ENCODE results near the gene USP15.
"Not testable (repeated sequence)": the region's sequence is repeated elsewhere in the genome, so short reads cannot be mapped to it uniquely, and the experiment has no call there.

USP15 gene

DNA sequence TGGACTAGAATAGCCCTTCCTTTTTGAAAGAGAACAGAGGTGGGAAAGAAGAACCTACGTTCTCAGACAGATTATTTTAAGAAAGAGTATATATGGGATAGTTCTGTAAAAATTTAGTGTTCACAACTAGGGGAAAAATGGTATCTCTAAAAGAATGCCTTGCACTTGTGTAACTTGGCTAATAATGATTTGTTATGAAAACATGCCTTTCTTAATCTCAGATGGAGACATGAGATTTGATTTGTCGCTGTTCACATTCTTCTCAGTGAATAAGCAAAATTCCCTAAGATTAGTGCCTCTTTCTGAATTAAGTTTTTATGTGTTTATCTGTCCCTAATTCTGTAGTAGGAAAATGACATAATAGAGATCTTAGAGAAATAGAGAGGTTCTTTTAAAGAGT lies 100.8 kb downstream of the USP15 start:
- no peaks in the 10 kb centered on the region for H3K36me3 ChIP-seq (ENCODE audit: control insufficient read depth, low read depth, low read length)
- no peaks in the 10 kb centered on the region for H3K9me3 ChIP-seq (ENCODE audit: control insufficient read depth, low read depth, low read length)
- H3K4me3 ChIP-seq (ENCODE audit: low read length): no peak overlapping the region
- H3K9ac ChIP-seq (ENCODE audit: low read length): no peak overlapping the region
- no peaks in the 10 kb centered on the region for H3K27me3 ChIP-seq (ENCODE audit: control insufficient read depth, insufficient read depth, low read length)
- no peak overlapping the region for H3K27ac ChIP-seq (ENCODE audit: low read length)
- no peaks in the 10 kb centered on the region for H3K4me1 ChIP-seq (ENCODE audit: control insufficient read depth, low read depth, low read length)

DNA sequence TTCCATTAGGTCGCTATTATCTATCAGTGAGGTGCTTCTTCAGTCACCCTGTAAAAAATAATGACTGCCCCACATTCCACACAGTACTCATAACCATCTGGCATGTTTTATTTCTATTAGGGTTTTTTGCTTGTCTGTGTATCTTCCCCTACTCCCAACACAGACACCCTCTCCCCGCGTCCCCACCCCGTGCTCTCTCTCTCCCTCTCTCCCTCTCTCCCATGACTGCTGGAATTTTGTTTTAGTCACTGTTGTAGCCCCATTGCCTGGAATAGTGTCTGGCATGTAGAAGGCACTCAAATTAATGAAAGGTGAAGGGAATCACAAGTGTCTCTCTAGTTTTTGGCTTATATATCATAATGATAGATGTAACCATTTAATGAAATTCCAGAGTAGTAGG lies 103.3 kb downstream of the USP15 start:
- Histone ChIP-seq H3K4me3 (ENCODE audit: low read length) (no peak overlapping the region), H3K36me3 (ENCODE audit: control insufficient read depth, low read depth, low read length) (no peaks in the 10 kb centered on the region), H3K4me1 (ENCODE audit: control insufficient read depth, low read depth, low read length) (no peaks in the 10 kb centered on the region)

DNA sequence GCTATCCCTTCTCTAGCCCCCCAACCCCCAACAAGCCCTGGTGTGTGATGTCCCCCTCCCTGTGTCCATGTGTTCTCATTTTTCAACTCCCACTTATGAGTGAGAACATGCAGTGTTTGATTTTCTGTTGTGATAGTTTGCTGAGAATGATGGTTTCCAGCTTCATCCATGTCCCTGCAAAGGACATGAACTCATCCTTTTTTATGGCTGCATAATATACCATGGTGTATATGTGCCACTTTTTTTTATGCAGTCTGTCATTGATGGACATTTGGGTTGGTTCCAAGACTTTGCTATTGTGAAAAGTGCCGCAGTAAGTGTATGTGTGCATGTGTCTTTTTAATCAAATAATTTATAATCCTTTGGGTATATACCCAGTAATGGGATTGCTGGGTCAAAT lies 104.5 kb downstream of the USP15 start:
- H3K4me1 ChIP-seq (ENCODE audit: control insufficient read depth, low read depth, low read length); H3K4me3 ChIP-seq (ENCODE audit: low read length); H3K36me3 ChIP-seq (ENCODE audit: control insufficient read depth, low read depth, low read length); H3K27me3 ChIP-seq (ENCODE audit: control insufficient read depth, insufficient read depth, low read length); H3K9ac ChIP-seq (ENCODE audit: low read length); H3K9me3 ChIP-seq (ENCODE audit: control insufficient read depth, low read depth, low read length); H3K27ac ChIP-seq (ENCODE audit: low read length): not testable (repeated sequence)

More for the DNA sequence above, 103.3 kb downstream of the USP15 start:
- H3K9me3 ChIP-seq (ENCODE audit: control insufficient read depth, low read depth, low read length): no peaks in the 10 kb centered on the region
- no peak overlapping the region for H3K27ac ChIP-seq (ENCODE audit: low read length)
- H3K9ac ChIP-seq (ENCODE audit: low read length): no peak overlapping the region
- no peaks in the 10 kb centered on the region for H3K27me3 ChIP-seq (ENCODE audit: control insufficient read depth, insufficient read depth, low read length)

- H3K9ac ChIP-seq (ENCODE audit: low read length); H3K9me3 ChIP-seq (ENCODE audit: control insufficient read depth, low read depth, low read length); H3K36me3 ChIP-seq (ENCODE audit: control insufficient read depth, low read depth, low read length); H3K27ac ChIP-seq (ENCODE audit: low read length); H3K4me1 ChIP-seq (ENCODE audit: control insufficient read depth, low read depth, low read length); H3K27me3 ChIP-seq (ENCODE audit: control insufficient read depth, insufficient read depth, low read length); H3K4me3 ChIP-seq (ENCODE audit: low read length): not testable (repeated sequence)
Observed at GRCh38 chr12:62365846-62366245, 105.6 kb downstream of the USP15 start.

DNA sequence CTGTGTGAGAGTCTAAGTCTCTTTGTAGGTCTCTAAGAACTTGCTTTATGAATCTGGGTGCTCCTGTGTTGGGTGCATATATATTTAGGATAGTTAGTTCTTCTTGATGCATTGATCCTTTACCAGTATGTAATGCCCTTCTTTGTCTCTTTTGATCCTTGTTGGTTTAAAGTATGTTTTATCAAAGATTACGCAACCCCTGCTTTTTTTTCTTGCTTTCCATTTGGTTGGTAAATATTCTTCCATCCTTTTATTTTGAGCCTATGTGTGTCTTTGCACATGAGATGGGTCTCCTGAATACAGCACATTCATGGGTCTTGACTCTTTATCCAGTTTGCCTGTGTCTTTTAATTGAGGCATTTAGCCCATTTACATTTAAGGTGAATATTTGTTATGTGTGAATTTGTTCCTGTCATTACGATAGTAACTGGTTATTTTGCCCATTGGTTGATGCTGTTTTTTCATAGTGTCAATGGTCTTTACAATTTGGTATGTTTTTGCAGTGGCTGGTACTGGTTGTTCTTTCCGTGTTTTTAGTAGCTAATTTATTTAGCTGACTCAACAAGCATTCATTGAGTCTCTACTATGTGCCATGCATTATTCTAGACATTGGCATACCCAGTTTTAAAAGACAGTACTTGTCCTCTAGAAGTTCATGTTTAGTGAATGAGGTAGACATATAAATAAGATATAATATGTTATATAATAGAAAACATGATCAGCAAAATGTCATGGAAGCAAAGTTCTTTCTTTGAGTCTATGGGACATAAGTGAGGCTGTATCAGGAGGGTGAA lies 108.4 kb downstream of the USP15 start:
- H3K27me3 ChIP-seq (ENCODE audit: control insufficient read depth, insufficient read depth, low read length); H3K36me3 ChIP-seq (ENCODE audit: control insufficient read depth, low read depth, low read length); H3K27ac ChIP-seq (ENCODE audit: low read length); H3K9ac ChIP-seq (ENCODE audit: low read length); H3K9me3 ChIP-seq (ENCODE audit: control insufficient read depth, low read depth, low read length); H3K4me3 ChIP-seq (ENCODE audit: low read length); H3K4me1 ChIP-seq (ENCODE audit: control insufficient read depth, low read depth, low read length): not testable (repeated sequence)

DNA sequence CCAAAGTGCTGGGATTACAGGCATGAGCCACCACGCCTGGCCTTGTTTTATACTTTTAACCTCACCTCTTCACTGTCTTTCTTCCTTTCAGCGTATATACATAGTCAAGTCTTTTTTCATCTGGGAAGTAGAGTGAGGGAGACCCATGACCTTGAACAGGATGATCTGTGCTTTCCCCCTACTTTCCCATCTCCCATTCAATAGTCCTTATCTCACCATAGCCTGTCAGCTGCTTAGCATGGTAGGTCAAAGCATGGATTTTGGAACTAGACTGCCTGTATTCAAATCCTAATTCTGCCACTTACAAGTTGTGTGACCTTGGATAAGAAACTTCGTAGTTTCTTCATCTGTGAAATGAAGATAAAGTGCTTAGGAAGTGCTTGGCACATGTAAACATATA lies 110.0 kb downstream of the USP15 start:
- H3K27me3 ChIP-seq (ENCODE audit: control insufficient read depth, insufficient read depth, low read length): no peaks in the 10 kb centered on the region

GRCh38 chr12:62371661-62372060 lies 111.5 kb downstream of the USP15 start:
- no peaks in the 10 kb centered on the region for H3K4me1 ChIP-seq (ENCODE audit: control insufficient read depth, low read depth, low read length)
- H3K9me3 ChIP-seq (ENCODE audit: control insufficient read depth, low read depth, low read length): no peaks in the 10 kb centered on the region
- H3K4me3 ChIP-seq (ENCODE audit: low read length): no peak overlapping the region
- no peak overlapping the region for H3K27ac ChIP-seq (ENCODE audit: low read length)
- H3K36me3 ChIP-seq (ENCODE audit: control insufficient read depth, low read depth, low read length): no peaks in the 10 kb centered on the region
- no peaks in the 10 kb centered on the region for H3K27me3 ChIP-seq (ENCODE audit: control insufficient read depth, insufficient read depth, low read length)
- no peak overlapping the region for H3K9ac ChIP-seq (ENCODE audit: low read length)

More for the DNA sequence above, 110.0 kb downstream of the USP15 start:
- Histone ChIP-seq H3K36me3 (ENCODE audit: control insufficient read depth, low read depth, low read length) (no peaks in the 10 kb centered on the region), H3K27ac (ENCODE audit: low read length) (no peak overlapping the region), H3K9ac (ENCODE audit: low read length) (no peak overlapping the region), H3K9me3 (ENCODE audit: control insufficient read depth, low read depth, low read length) (no peaks in the 10 kb centered on the region), H3K4me3 (ENCODE audit: low read length) (no peak overlapping the region), H3K4me1 (ENCODE audit: control insufficient read depth, low read depth, low read length) (no peaks in the 10 kb centered on the region)

- no peaks in the 10 kb centered on the region for H3K36me3 ChIP-seq (ENCODE audit: control insufficient read depth, low read depth, low read length)
- H3K9ac ChIP-seq (ENCODE audit: low read length): no peak overlapping the region
- H3K9me3 ChIP-seq (ENCODE audit: control insufficient read depth, low read depth, low read length): no peaks in the 10 kb centered on the region
- H3K4me3 ChIP-seq (ENCODE audit: low read length): no peak overlapping the region
- no peak overlapping the region for H3K27ac ChIP-seq (ENCODE audit: low read length)
- H3K27me3 ChIP-seq (ENCODE audit: control insufficient read depth, insufficient read depth, low read length): no peaks in the 10 kb centered on the region
- no peaks in the 10 kb centered on the region for H3K4me1 ChIP-seq (ENCODE audit: control insufficient read depth, low read depth, low read length)
Observed at GRCh38 chr12:62372134-62372533, 111.9 kb downstream of the USP15 start.

- no peaks in the 10 kb centered on the region for H3K36me3 ChIP-seq (ENCODE audit: control insufficient read depth, low read depth, low read length)
Observed at GRCh38 chr12:62372825-62373224, 112.6 kb downstream of the USP15 start.

DNA sequence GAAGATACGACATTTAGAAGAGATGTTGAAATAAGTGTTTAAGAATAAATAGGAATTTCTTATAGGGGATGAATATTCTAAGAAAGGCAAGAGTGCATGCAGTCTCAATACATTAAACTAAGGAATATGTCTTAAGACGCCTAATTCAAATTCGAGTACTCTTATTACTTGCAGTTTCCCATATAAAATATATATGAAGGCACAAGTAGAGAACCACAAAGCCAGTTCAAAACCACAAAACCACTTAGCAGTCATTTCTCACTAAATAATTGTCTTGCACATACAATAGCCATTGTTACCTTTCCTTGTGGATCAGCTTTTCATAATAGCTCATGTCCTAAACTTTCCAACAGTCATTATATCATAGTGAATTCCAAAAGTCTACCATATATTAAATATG lies 115.4 kb downstream of the USP15 start:
- Histone ChIP-seq H3K4me3 (ENCODE audit: low read length) (no peak overlapping the region), H3K4me1 (ENCODE audit: control insufficient read depth, low read depth, low read length) (no peaks in the 10 kb centered on the region), H3K27ac (ENCODE audit: low read length) (no peak overlapping the region), H3K9ac (ENCODE audit: low read length) (no peak overlapping the region), H3K27me3 (ENCODE audit: control insufficient read depth, insufficient read depth, low read length) (no peaks in the 10 kb centered on the region), H3K9me3 (ENCODE audit: control insufficient read depth, low read depth, low read length) (no peaks in the 10 kb centered on the region), H3K36me3 (ENCODE audit: control insufficient read depth, low read depth, low read length) (no peaks in the 10 kb centered on the region)

More at GRCh38 chr12:62372825-62373224, 112.6 kb downstream of the USP15 start:
- H3K9me3 ChIP-seq (ENCODE audit: control insufficient read depth, low read depth, low read length): no peaks in the 10 kb centered on the region
- H3K4me1 ChIP-seq (ENCODE audit: control insufficient read depth, low read depth, low read length): no peaks in the 10 kb centered on the region
- no peak overlapping the region for H3K27ac ChIP-seq (ENCODE audit: low read length)
- H3K27me3 ChIP-seq (ENCODE audit: control insufficient read depth, insufficient read depth, low read length): no peaks in the 10 kb centered on the region
- H3K9ac ChIP-seq (ENCODE audit: low read length): no peak overlapping the region
- no peak overlapping the region for H3K4me3 ChIP-seq (ENCODE audit: low read length)

- Histone ChIP-seq H3K4me1 (ENCODE audit: control insufficient read depth, low read depth, low read length) (no peaks in the 10 kb centered on the region), H3K36me3 (ENCODE audit: control insufficient read depth, low read depth, low read length) (no peaks in the 10 kb centered on the region), H3K4me3 (ENCODE audit: low read length) (no peak overlapping the region), H3K9me3 (ENCODE audit: control insufficient read depth, low read depth, low read length) (no peaks in the 10 kb centered on the region), H3K27me3 (ENCODE audit: control insufficient read depth, insufficient read depth, low read length) (no peaks in the 10 kb centered on the region), H3K27ac (ENCODE audit: low read length) (no peak overlapping the region), H3K9ac (ENCODE audit: low read length) (no peak overlapping the region)
Observed at GRCh38 chr12:62379026-62379722, 119.0 kb downstream of the USP15 start.

DNA sequence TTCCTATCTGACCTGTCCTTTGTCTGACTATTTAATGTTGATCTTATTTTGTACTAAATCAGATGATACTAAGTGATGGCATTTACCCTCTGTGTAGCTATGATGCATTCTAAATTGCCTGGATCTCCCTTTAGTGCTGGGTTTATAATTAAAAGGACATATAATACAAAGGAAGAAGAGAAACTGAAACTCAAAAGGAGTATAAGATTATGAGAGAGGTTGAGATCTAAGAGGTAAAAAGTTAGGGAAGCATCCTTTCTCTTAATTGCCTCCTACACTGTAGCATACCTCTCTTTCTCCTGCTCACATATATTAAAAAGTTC lies 119.5 kb downstream of the USP15 start:
- Histone ChIP-seq H3K27me3 (ENCODE audit: control insufficient read depth, insufficient read depth, low read length) (no peaks in the 10 kb centered on the region), H3K4me1 (ENCODE audit: control insufficient read depth, low read depth, low read length) (no peaks in the 10 kb centered on the region), H3K36me3 (ENCODE audit: control insufficient read depth, low read depth, low read length) (no peaks in the 10 kb centered on the region), H3K27ac (ENCODE audit: low read length) (no peak overlapping the region), H3K4me3 (ENCODE audit: low read length) (no peak overlapping the region), H3K9ac (ENCODE audit: low read length) (no peak overlapping the region), H3K9me3 (ENCODE audit: control insufficient read depth, low read depth, low read length) (no peaks in the 10 kb centered on the region)

Measured in iPS-18a (cell line).